Lower lobe of right lung (tissue), 2 donors: ENCODE results near the gene PRSS38. TPM values are rescaled to one million over a fixed set of nuclear protein-coding genes. Genes with fewer than 3 reads are reported as not detected.
A peak's percentile ranks its signal among the peaks of the same experiment; 100 is the strongest.
"Not testable (repeated sequence)": the region's sequence is repeated elsewhere in the genome, so short reads cannot be mapped to it uniquely, and the experiment has no call there.

Experiments used
- ATAC-seq, 2 donors: fragments of 200-7000 bp; cut with Tn5 transposase; one replicate each; pipeline ENCODE4 v1.9.1; 2020 to 2022; ENCODE audit warnings: mild to moderate bottlenecking in 2 of 2, moderate library complexity in 2 of 2
- DNase-seq: peaks from one replicate; pipeline ENCODE4 v3.0.0-alpha.2; 2020
- H3K27ac ChIP-seq: fragments of 200-600 bp; one replicate; pipeline ENCODE4 v1.8.0; 2022
- H3K27me3 ChIP-seq: fragments of 200-600 bp; one replicate; pipeline ENCODE4 v1.8.0; 2022; ENCODE audit warnings: low read depth
- H3K36me3 ChIP-seq: fragments of 200-600 bp; one replicate; pipeline ENCODE4 v1.8.0; 2022; ENCODE audit warnings: mild to moderate bottlenecking
- H3K4me1 ChIP-seq: fragments of 200-600 bp; one replicate; pipeline ENCODE4 v1.8.0; 2022
- H3K4me3 ChIP-seq: fragments of 200-600 bp; one replicate; pipeline ENCODE4 v1.8.0; 2022; ENCODE audit warnings: mild to moderate bottlenecking
- H3K9me3 ChIP-seq: fragments of 200-600 bp; one replicate; pipeline ENCODE4 v1.8.0; 2022
- intact Hi-C: fragments of 100-400 bp; cut with DNase I; formaldehyde crosslinking; loops from one replicate; pipeline ENCODE4 v1.11.0; 2022
- total RNA-seq: library from RNA; stranded (reverse); fragmentation: NEBNext Ultra II Directional; extraction: Animal tissue kit (Norgen Biotek cat#: 25700); gene quantifications from one replicate; pipeline ENCODE4 v1.2.1, GENCODE V29; 2021
- TF ChIP-seq, protein P1 (sequence below): fragments of 200-600 bp; IDR thresholded peaks from one replicate; pipeline ENCODE4 v1.8.0; 2022; ENCODE audit warnings: antibody characterized with exemption, mild to moderate bottlenecking
- donor health status: DM: no; HTN: yes; CAD: no; lungs with severe emphysema.

PRSS38 gene
- total RNA-seq, 1 donor from 2014 or later: not detected

DNA sequence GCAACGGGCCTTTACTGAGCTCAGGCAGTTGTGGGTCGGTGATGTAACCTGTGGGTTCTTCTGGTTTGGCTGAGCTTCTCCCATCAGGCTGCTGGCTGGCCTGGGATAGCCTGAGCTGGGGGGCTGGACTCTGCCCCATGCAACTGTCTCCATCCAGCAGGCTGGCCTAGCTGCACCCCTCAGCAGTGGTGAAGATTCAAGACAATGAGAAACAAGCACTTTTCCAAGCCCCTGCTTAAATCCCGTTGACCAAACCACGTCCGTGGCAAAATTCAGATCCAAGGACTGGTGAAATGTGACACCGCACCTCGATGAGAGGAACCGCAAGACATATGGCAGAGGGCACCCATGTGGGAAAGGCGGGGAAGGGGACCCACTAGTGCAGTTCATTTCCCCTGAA, 25.6 kb downstream of the PRSS38 start:
- intact Hi-C loops: no loop called here
- H3K9me3 ChIP-seq: no peaks in the 10 kb centered on the region
- TF ChIP-seq, protein P1, sequence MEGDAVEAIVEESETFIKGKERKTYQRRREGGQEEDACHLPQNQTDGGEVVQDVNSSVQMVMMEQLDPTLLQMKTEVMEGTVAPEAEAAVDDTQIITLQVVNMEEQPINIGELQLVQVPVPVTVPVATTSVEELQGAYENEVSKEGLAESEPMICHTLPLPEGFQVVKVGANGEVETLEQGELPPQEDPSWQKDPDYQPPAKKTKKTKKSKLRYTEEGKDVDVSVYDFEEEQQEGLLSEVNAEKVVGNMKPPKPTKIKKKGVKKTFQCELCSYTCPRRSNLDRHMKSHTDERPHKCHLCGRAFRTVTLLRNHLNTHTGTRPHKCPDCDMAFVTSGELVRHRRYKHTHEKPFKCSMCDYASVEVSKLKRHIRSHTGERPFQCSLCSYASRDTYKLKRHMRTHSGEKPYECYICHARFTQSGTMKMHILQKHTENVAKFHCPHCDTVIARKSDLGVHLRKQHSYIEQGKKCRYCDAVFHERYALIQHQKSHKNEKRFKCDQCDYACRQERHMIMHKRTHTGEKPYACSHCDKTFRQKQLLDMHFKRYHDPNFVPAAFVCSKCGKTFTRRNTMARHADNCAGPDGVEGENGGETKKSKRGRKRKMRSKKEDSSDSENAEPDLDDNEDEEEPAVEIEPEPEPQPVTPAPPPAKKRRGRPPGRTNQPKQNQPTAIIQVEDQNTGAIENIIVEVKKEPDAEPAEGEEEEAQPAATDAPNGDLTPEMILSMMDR: no peak
- no peak overlapping the region for H3K27ac ChIP-seq
- ATAC-seq: no peak
- DNase-seq: no peak
- no peaks in the 10 kb centered on the region for H3K4me1 ChIP-seq
- H3K36me3 ChIP-seq: no peaks in the 10 kb centered on the region
- H3K27me3 ChIP-seq: no peaks in the 10 kb centered on the region
- H3K4me3 ChIP-seq: no peak overlapping the region

DNA sequence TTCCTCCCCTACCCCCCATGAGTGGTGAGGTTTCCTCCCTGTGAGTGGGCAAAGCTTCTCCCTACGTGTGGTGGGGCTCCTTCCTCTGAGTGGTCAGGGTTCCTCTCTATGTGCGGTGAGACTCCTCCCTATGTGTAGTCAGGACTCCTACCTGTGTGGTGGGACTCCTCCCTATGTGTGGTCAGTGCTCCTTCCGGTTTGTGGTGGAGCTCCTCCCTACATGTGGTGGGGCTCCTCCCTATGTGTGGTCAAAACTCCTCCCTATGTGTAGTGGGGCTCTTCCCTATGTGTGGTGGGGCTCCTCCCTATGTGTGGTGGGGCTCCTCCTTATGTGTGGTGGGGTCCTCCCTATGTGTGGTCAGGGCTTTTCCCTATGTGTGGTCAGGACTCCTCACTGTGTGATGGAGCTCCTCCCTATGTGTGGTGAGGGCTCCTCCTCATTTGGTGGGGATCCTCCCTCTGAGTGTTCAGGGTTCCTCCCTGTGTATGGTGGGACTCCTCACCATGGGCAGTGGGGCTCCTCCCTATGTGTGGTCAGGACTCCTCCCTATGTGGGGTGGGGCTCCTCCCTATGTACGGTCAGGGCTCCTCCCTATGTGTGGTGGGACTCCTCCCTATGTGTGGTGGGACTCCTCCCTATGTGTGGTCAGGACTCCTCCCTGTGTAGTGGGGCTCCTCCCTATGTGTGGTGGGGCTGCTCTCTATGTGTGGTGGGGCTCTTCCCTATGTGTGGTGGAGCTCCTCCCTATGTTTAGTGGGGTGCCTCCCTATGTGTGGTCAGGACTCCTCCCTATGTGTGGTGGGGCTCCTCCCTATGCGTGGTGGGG, 29.1 kb downstream of the PRSS38 start:
- ATAC-seq (no peak), DNase-seq (no peak)
- no peaks in the 10 kb centered on the region for H3K4me1 ChIP-seq
- intact Hi-C loops: no loop called here
- TF ChIP-seq, protein P1: no peak
- no peak overlapping the region for H3K27ac ChIP-seq
- no peaks in the 10 kb centered on the region for H3K36me3 ChIP-seq
- H3K27me3 ChIP-seq: no peaks in the 10 kb centered on the region
- no peak overlapping the region for H3K4me3 ChIP-seq
- peaks cover 11% of the 10 kb centered on the region for H3K9me3 ChIP-seq

DNA sequence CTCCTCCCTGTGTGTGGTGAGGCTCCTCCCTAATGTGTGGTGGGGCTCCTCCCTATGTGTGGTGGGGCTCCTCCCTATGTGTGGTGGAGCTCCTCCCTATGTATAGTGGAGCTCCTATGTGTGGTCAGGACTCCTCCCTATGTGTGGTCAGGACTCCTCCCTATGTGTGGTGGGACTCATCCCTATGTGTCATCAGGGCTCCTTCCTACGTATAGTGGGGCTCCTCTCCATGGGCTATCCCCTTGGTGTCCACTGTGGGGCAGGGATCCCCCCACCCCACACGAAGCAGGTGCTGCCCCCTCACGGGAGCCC, 29.6 kb downstream of the PRSS38 start:
- no peak for ATAC-seq

DNA sequence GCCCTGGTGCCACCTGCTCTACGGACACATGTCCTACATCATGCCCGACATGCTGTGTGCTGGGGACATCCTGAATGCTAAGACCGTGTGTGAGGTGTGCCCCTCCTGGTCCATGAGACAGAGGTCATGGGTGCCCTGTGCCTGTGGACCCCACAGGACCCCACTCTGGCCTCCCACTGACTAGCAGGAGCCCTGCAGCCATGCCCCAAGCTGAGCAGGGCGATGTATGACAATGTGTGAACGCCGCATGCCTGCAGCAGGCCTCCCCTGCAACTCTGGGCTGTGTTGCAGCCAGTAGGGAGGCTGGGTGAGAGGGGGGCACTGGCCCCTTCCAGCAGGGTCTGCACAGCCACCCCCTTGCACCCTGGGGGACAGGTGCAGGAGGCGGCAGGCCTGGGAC, 30.0 kb downstream of the PRSS38 start:
- H3K9me3 ChIP-seq: peaks cover 11% of the 10 kb centered on the region
- TF ChIP-seq, protein P1: no peak
- H3K27ac ChIP-seq: no peak overlapping the region
- intact Hi-C loops: no loop called here
- no peaks in the 10 kb centered on the region for H3K27me3 ChIP-seq
- H3K4me3 ChIP-seq: no peak overlapping the region
- peak in 1 of 2 donors; percentile 23 for ATAC-seq
- no peaks in the 10 kb centered on the region for H3K36me3 ChIP-seq
- no peaks in the 10 kb centered on the region for H3K4me1 ChIP-seq
- DNase-seq: no peak

More for the DNA sequence above, 29.6 kb downstream of the PRSS38 start:
- DNase-seq: no peak
- Histone ChIP-seq H3K27ac (no peak overlapping the region), H3K36me3 (no peaks in the 10 kb centered on the region), H3K9me3 (peaks cover 11% of the 10 kb centered on the region), H3K27me3 (no peaks in the 10 kb centered on the region), H3K4me1 (no peaks in the 10 kb centered on the region), H3K4me3 (no peak overlapping the region)
- TF ChIP-seq, protein P1: no peak
- intact Hi-C loops: no loop called here

DNA sequence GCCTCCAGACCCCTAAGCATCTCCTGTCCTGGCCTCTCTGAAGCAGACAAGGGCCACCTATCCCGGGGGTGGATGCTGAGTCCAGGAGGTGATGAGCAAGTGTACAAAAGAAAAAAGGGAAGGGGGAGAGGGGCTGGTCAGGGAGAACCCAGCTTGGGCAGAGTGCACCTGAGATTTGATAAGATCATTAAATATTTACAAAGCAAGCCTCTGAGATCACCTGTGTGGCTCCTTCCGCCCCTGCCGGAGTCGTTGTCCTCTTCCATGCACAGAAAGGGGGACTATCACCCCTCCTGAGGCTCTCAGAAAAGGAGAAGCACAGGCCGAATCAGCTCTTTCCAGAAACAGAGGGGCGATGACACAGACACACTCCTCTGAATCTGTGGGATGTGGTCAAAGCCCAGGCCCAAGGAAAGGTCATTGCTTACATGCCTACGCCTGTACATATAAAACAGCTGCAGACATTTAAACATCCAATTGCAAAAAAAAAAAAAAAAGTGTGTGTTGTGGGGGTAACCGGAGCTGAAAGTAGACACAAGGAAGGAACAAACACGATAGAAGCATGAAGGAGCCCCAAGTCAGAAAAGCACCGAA, 30.9 kb downstream of the PRSS38 start:
- no peak for ATAC-seq
- no peaks in the 10 kb centered on the region for H3K27me3 ChIP-seq
- TF ChIP-seq, protein P1: no peak

DNA sequence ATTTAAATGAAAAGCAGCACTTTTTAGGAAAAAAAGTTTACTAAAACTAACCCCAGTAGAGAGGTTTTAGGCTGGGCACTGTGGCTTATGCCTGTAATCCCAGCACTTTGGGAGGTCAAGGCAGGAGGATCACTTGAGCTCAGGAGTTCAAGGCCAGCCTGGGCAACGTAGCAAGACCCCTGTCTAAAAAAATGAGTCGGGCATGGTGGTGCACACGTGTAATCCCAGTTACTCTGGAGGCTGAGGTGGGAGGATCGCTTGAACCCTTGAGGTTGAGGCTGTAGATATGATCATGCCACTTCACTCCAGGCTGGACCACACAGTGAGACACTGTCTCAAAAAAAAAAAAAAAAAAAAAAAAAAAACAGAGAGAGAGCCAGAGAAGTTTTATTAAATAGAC, 31.6 kb downstream of the PRSS38 start:
- intact Hi-C loops, H3K4me1 ChIP-seq, H3K27ac ChIP-seq, H3K4me3 ChIP-seq, H3K36me3 ChIP-seq, DNase-seq, ATAC-seq, H3K27me3 ChIP-seq: not testable (repeated sequence)
- H3K9me3 ChIP-seq: peaks cover 11% of the 10 kb centered on the region

More for the DNA sequence above, 30.9 kb downstream of the PRSS38 start:
- DNase-seq: no peak
- H3K36me3 ChIP-seq: no peaks in the 10 kb centered on the region
- intact Hi-C loops: no loop called here
- no peaks in the 10 kb centered on the region for H3K4me1 ChIP-seq
- no peak overlapping the region for H3K27ac ChIP-seq
- H3K9me3 ChIP-seq: peaks cover 11% of the 10 kb centered on the region
- H3K4me3 ChIP-seq: no peak overlapping the region
